PFSK-1 (cell line): Measurements from ENCODE around the gene IRF1.

Experiments
- FOXP2 ChIP-seq: optimal IDR thresholded peaks from 2 replicates; pipeline ENCODE3; 2011; ENCODE audit warnings: borderline replicate concordance, control low read depth, inconsistent platforms; ENCODE audit not compliant: insufficient read depth; ENCODE audit errors: extremely low read length, extremely low read depth
- POLR2AphosphoS5 ChIP-seq: IDR thresholded peaks from 2 replicates; pipeline ENCODE4 v1.6.1; 2012; ENCODE audit warnings: low read depth, mild to moderate bottlenecking, control low read depth, low read length, moderate library complexity
- SIN3A ChIP-seq: IDR thresholded peaks from 2 replicates; pipeline ENCODE4 v1.6.1; 2012; ENCODE audit warnings: mild to moderate bottlenecking, low read length, moderate library complexity, borderline replicate concordance; ENCODE audit not compliant: insufficient read depth
- TAF1 ChIP-seq: IDR thresholded peaks from 2 replicates; pipeline ENCODE4 v1.6.1; 2012; ENCODE audit warnings: low read length, control low read depth, borderline replicate concordance; ENCODE audit not compliant: insufficient read depth
- TF ChIP-seq, protein P1 (sequence below), 2 experiments: IDR thresholded peaks; 2 replicates each; pipeline versions ENCODE4 v1.6.1 to v1.8.0; 2011 to 2012; ENCODE audit warnings: low read depth in 2 of 2, low read length in 2 of 2, control low read depth in 1 of 2, inconsistent platforms in 1 of 2, mild to moderate bottlenecking in 1 of 2, moderate library complexity in 1 of 2; ENCODE audit not compliant: insufficient read depth in 1 of 2

IRF1 gene

DNA sequence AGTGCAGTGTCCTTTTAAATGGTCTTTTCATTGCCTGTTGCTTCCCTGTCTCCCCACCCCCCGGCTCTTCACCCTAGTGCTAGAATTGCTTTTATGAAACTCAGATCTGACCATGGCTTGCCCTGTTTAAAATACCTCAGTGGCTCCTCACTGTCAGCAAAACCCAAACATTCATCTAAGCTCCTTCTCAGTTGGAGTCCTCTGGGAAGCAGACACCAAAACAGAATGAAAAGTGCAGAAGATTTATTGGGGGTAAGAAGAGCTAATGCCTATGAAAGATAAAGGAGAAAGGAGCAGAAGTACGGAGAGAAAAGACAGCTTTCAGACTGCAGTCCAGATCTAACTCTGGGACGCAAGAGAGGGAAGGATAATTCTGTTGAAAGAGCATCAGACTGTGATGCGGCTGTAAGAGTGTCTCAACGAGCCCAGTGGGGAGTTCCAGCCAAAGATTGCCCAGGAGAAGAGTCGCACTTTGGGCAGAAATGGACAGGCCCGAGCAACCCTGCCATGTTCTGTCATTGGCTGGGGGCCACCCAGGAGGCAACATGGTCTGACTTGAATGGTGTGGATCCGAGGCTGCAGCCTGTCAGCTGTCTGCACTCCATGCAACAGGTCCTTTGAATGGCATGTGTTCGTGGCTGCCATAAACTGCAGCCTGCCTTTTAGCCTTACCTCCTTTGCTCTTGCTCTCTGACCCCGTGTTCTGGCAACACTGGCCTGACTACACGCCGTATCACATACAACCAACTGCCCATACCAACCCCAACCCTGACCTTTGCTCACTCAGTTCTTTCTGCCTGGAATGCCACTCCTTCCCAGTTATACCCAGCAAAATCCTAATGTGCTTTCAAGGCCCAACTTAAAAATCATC lies 55.9 kb downstream of the IRF1 start:
- TF ChIP-seq TAF1 (no peak), SIN3A (no peak), POLR2AphosphoS5 (no peak), FOXP2 (no peak)
- TF ChIP-seq, protein P1, sequence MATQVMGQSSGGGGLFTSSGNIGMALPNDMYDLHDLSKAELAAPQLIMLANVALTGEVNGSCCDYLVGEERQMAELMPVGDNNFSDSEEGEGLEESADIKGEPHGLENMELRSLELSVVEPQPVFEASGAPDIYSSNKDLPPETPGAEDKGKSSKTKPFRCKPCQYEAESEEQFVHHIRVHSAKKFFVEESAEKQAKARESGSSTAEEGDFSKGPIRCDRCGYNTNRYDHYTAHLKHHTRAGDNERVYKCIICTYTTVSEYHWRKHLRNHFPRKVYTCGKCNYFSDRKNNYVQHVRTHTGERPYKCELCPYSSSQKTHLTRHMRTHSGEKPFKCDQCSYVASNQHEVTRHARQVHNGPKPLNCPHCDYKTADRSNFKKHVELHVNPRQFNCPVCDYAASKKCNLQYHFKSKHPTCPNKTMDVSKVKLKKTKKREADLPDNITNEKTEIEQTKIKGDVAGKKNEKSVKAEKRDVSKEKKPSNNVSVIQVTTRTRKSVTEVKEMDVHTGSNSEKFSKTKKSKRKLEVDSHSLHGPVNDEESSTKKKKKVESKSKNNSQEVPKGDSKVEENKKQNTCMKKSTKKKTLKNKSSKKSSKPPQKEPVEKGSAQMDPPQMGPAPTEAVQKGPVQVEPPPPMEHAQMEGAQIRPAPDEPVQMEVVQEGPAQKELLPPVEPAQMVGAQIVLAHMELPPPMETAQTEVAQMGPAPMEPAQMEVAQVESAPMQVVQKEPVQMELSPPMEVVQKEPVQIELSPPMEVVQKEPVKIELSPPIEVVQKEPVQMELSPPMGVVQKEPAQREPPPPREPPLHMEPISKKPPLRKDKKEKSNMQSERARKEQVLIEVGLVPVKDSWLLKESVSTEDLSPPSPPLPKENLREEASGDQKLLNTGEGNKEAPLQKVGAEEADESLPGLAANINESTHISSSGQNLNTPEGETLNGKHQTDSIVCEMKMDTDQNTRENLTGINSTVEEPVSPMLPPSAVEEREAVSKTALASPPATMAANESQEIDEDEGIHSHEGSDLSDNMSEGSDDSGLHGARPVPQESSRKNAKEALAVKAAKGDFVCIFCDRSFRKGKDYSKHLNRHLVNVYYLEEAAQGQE (IDR thresholded peaks at IDR 0.05; ENCODE audit: insufficient read depth in 1 of 2, low read depth in 2 of 2, low read length in 2 of 2): no peak

DNA sequence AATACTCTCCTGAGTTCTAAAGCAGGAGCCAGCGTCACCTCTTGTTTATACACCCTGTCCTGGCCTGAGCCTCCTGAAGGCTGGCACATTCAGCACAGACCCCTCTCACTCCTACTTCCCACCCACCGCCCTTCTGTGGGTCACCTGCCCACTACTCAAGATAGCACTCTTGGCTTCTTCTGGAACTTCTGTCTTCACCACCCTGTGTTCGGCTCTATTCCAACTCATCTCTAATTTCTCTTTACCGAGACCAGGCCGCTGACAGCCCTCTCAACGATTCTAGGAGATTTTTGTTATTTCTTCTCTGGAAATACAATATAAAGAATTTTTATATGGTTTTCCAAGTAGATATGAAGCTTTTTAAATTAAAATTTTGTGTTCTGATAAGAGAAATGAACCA lies 57.4 kb downstream of the IRF1 start:
- TF ChIP-seq SIN3A (no peak), FOXP2 (no peak), POLR2AphosphoS5 (no peak), TAF1 (no peak)
- TF ChIP-seq, protein P1 (IDR thresholded peaks at IDR 0.05; ENCODE audit: insufficient read depth in 1 of 2, low read depth in 2 of 2, low read length in 2 of 2): no peak

DNA sequence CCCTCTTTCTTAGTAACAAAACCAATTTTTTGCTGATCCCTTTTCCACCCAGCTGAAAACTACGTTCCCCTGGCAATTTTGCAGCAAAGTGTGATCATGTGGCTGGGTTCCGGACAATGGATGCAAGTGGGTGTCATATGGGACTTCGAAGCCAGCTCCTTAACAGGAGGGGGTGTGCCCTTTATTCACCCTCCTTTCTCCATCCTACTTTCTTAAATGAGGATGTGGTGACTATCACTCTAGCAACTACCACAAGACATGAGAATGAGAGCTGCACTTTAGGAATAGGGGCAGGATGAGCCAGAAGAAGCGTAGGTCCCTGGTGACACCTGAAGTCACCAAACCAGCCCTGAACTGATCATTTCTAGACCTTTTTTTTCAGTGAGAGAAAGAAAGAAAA lies 58.9 kb downstream of the IRF1 start:
- TF ChIP-seq SIN3A (no peak), FOXP2 (no peak), TAF1 (no peak)
